Neural cell (in vitro differentiated cells): Measurements from ENCODE around the gene GSTA3. TPM values are rescaled to one million over a fixed set of nuclear protein-coding genes. Genes with fewer than 3 reads are reported as not detected.

Experiments
- H2AFZ ChIP-seq: fragments of 200-600, 300-800 bp; sonication (generic), shearing (Covaris generic); 2 replicates; pipeline ENCODE4 v1.6.0; 2014; ENCODE audit warnings: low read depth, mild to moderate bottlenecking, antibody characterized with exemption, low read length, moderate library complexity
- H3F3A ChIP-seq: fragments of 200-600 bp; shearing (Covaris generic); 2 replicates; pipeline ENCODE4 v1.6.1; 2016; ENCODE audit warnings: mild to moderate bottlenecking, moderate library complexity, mixed read lengths, antibody characterized with exemption, low read length; ENCODE audit not compliant: insufficient read depth, poor library complexity, severe bottlenecking
- H3K27ac ChIP-seq: fragments of 200-600, 300-800 bp; sonication (generic), shearing (Covaris generic); 2 replicates; pipeline ENCODE4 v1.5.1; 2014; ENCODE audit warnings: mild to moderate bottlenecking, low read length, moderate library complexity
- H3K27me3 ChIP-seq: fragments of 300-800, 200-600 bp; sonication (generic), shearing (Covaris generic); 2 replicates; pipeline ENCODE4 v1.6.0; 2014; ENCODE audit warnings: mild to moderate bottlenecking, low read depth, low read length, moderate library complexity; ENCODE audit not compliant: insufficient read depth
- H3K36me3 ChIP-seq: fragments of 300-800, 200-600 bp; sonication (generic), shearing (Covaris generic); 2 replicates; pipeline ENCODE4 v1.5.1; 2014; ENCODE audit warnings: mild to moderate bottlenecking, antibody characterized with exemption, low read length, moderate library complexity; ENCODE audit not compliant: insufficient read depth
- H3K4me2 ChIP-seq: fragments of 300-800, 200-600 bp; sonication (generic), shearing (Covaris generic); 2 replicates; pipeline ENCODE4 v1.6.0; 2014; ENCODE audit warnings: mild to moderate bottlenecking, low read length
- H3K4me3 ChIP-seq: fragments of 300-800, 200-600 bp; sonication (generic), shearing (Covaris generic); 2 replicates; pipeline ENCODE4 v1.5.1; 2014; ENCODE audit warnings: mild to moderate bottlenecking, low read length, moderate library complexity
- H3K79me2 ChIP-seq: fragments of 200-600 bp; shearing (Covaris generic); replicated peaks from 2 replicates; pipeline ENCODE4 v1.6.0; 2014; ENCODE audit warnings: mild to moderate bottlenecking, low read length, moderate library complexity; ENCODE audit not compliant: insufficient read depth
- H3K9ac ChIP-seq: fragments of 300-800, 200-600 bp; sonication (generic), shearing (Covaris generic); 2 replicates; pipeline ENCODE4 v1.6.1; 2016; ENCODE audit warnings: mild to moderate bottlenecking, low read length, mixed read lengths
- H3K9me2 ChIP-seq: fragments of 200-600 bp; shearing (Covaris generic); 2 replicates; pipeline ENCODE4 v1.6.1; 2016; ENCODE audit warnings: mild to moderate bottlenecking, low read length, mixed read lengths; ENCODE audit not compliant: insufficient read depth
- H3K9me3 ChIP-seq: fragments of 200-600, 300-800 bp; sonication (generic), shearing (Covaris generic); 2 replicates; pipeline ENCODE4 v1.6.1; 2016; ENCODE audit warnings: mild to moderate bottlenecking, mixed run types, low read length, moderate library complexity, mixed read lengths
- H4K20me1 ChIP-seq: fragments of 200-600 bp; shearing (Covaris generic); 2 replicates; pipeline ENCODE4 v1.6.1; 2016; ENCODE audit warnings: mild to moderate bottlenecking, mixed run types; ENCODE audit not compliant: insufficient read depth
- CTCF ChIP-seq: fragments of 450-650 bp; IDR thresholded peaks from 2 replicates; pipeline ENCODE4 v1.5.1; 2014; ENCODE audit warnings: antibody characterized with exemption, mild to moderate bottlenecking, moderate library complexity; ENCODE audit not compliant: poor library complexity, severe bottlenecking
- EP300 ChIP-seq: fragments of 450-650 bp; conservative IDR thresholded peaks from 2 replicates; pipeline ENCODE4 v1.6.1; 2014; ENCODE audit warnings: antibody characterized with exemption, mild to moderate bottlenecking, moderate library complexity; ENCODE audit not compliant: poor library complexity, severe bottlenecking
- EZH2 ChIP-seq: fragments of 200-600, 300-800 bp; shearing (Covaris generic), sonication (generic); IDR thresholded peaks from 2 replicates; pipeline ENCODE4 v1.6.1; 2014; ENCODE audit warnings: antibody characterized with exemption, low read length, borderline replicate concordance, mild to moderate bottlenecking; ENCODE audit not compliant: insufficient read depth, poor library complexity, severe bottlenecking
- MXI1 ChIP-seq: fragments of 450-650 bp; conservative IDR thresholded peaks from 2 replicates; pipeline ENCODE4 v1.6.1; 2014; ENCODE audit warnings: antibody characterized with exemption, mild to moderate bottlenecking; ENCODE audit not compliant: poor library complexity, severe bottlenecking
- POLR2AphosphoS5 ChIP-seq: IDR thresholded peaks from 2 replicates; pipeline ENCODE4 v1.6.1; 2012
- RAD21 ChIP-seq: fragments of 450-650 bp; conservative IDR thresholded peaks from 2 replicates; pipeline ENCODE4 v1.6.1; 2014; ENCODE audit warnings: antibody characterized with exemption, mild to moderate bottlenecking, moderate library complexity
- REST ChIP-seq: IDR thresholded peaks from 2 replicates; pipeline ENCODE4 v1.6.1; 2012; ENCODE audit warnings: borderline replicate concordance
- SMC3 ChIP-seq: fragments of 450-650 bp; conservative IDR thresholded peaks from 2 replicates; pipeline ENCODE4 v1.6.1; 2014; ENCODE audit warnings: antibody characterized with exemption, mild to moderate bottlenecking, moderate library complexity; ENCODE audit not compliant: poor library complexity
- TAF1 ChIP-seq: IDR thresholded peaks from 2 replicates; pipeline ENCODE4 v1.6.1; 2012; ENCODE audit warnings: low read depth
- polyA plus RNA-seq: library from polyadenylated mRNA; depleted of rRNA; stranded (reverse); fragments of >200 nt; gene quantifications from 2 replicates; pipeline ENCODE4 v1.2.3, GENCODE V29; 2014

Gene GSTA3
- polyA plus RNA-seq, 1 donor from 2014 or later, result not detected

GRCh38 chr6:52877786-52878185 is 31.7 kb downstream of the GSTA3 start:
- no peak overlapping the region for H3K4me2 ChIP-seq

GRCh38 chr6:52877168-52877567 is 32.3 kb downstream of the GSTA3 start:
- no peaks in the 10 kb centered on the region for H3F3A ChIP-seq
- TF ChIP-seq REST, result no peak
- TF ChIP-seq EP300, result no peak
- no peak for TF ChIP-seq CTCF
- no peak for TF ChIP-seq EZH2
- TF ChIP-seq RAD21, result no peak
- no peak for TF ChIP-seq POLR2AphosphoS5
- no peak for TF ChIP-seq TAF1
- TF ChIP-seq MXI1, result no peak
- TF ChIP-seq SMC3, result no peak
- no peaks in the 10 kb centered on the region for H3K9me3 ChIP-seq
- H3K79me2 ChIP-seq, result no peaks in the 10 kb centered on the region
- no peaks in the 10 kb centered on the region for H3K27me3 ChIP-seq
- no peak overlapping the region for H3K4me3 ChIP-seq
- no peak overlapping the region for H3K4me2 ChIP-seq
- no peaks in the 10 kb centered on the region for H3K36me3 ChIP-seq
- no peak overlapping the region for H3K9ac ChIP-seq
- H3K9me2 ChIP-seq, result no peaks in the 10 kb centered on the region
- no peaks in the 10 kb centered on the region for H4K20me1 ChIP-seq
- no peak overlapping the region for H2AFZ ChIP-seq
- H3K27ac ChIP-seq, result no peak overlapping the region

More at GRCh38 chr6:52877786-52878185, 31.7 kb downstream of the GSTA3 start:
- no peaks in the 10 kb centered on the region for H3K79me2 ChIP-seq
- no peak for TF ChIP-seq CTCF
- TF ChIP-seq MXI1, result no peak
- TF ChIP-seq EP300, result no peak
- TF ChIP-seq RAD21, result no peak
- no peak overlapping the region for H3K27ac ChIP-seq
- H3K9me3 ChIP-seq, result no peaks in the 10 kb centered on the region
- H3K27me3 ChIP-seq, result no peaks in the 10 kb centered on the region
- H3K4me3 ChIP-seq, result no peak overlapping the region
- no peak overlapping the region for H2AFZ ChIP-seq
- no peaks in the 10 kb centered on the region for H4K20me1 ChIP-seq
- no peaks in the 10 kb centered on the region for H3K9me2 ChIP-seq
- H3K9ac ChIP-seq, result no peak overlapping the region
- H3K36me3 ChIP-seq, result no peaks in the 10 kb centered on the region
- H3F3A ChIP-seq, result no peaks in the 10 kb centered on the region
